ENCODE measurements around the gene ZNF764. TPM values are rescaled to one million over a fixed set of nuclear protein-coding genes. Genes with fewer than 3 reads are reported as not detected.
A peak's percentile ranks its signal among the peaks of the same experiment; 100 is the strongest.

The ZNF764 gene
- total and polyA plus RNA-seq, 9 of the 15 experiments (the other 6 are each of a cell fraction or from before 2014, with no cell fraction given): 0.69 to 10.1 (median 4.1) TPM

GRCh38 chr16:30535777-30536190 is 22.4 kb downstream of the ZNF764 start (continued):
- TF ChIP-seq, protein P1, sequence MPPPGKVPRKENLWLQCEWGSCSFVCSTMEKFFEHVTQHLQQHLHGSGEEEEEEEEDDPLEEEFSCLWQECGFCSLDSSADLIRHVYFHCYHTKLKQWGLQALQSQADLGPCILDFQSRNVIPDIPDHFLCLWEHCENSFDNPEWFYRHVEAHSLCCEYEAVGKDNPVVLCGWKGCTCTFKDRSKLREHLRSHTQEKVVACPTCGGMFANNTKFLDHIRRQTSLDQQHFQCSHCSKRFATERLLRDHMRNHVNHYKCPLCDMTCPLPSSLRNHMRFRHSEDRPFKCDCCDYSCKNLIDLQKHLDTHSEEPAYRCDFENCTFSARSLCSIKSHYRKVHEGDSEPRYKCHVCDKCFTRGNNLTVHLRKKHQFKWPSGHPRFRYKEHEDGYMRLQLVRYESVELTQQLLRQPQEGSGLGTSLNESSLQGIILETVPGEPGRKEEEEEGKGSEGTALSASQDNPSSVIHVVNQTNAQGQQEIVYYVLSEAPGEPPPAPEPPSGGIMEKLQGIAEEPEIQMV (tag; conservative IDR thresholded peaks at IDR 0.05; ENCODE audit: low read depth): no peak
- TF ChIP-seq E2F8 (IDR thresholded peaks at IDR 0.05; ENCODE audit: low read depth, partially characterized antibody) (no peak), NUFIP1 (IDR thresholded peaks at IDR 0.05; ENCODE audit: partially characterized antibody) (peak; percentile 55), ZNF274 (IDR thresholded peaks at IDR 0.05; ENCODE audit: borderline replicate concordance, low read depth, low read length) (no peak), EWSR1 (IDR thresholded peaks at IDR 0.05; ENCODE audit: borderline replicate concordance, low read depth, partially characterized antibody) (no peak), NELFE (IDR thresholded peaks at IDR 0.05; ENCODE audit: insufficient read depth, insufficient read length) (no peak), NFIC (IDR thresholded peaks at IDR 0.05) (no peak), MTA1 (IDR thresholded peaks at IDR 0.05; ENCODE audit: borderline replicate concordance) (0 out of 2 replicates have a peak, but pooled peaks have one; percentile 10), MNT (conservative IDR thresholded peaks at IDR 0.05) (peak; percentile 72 to 79; a peak in 3 of 4 replicates), KLF13 (tag; IDR thresholded peaks at IDR 0.05; ENCODE audit: borderline replicate concordance, low read depth) (no peak)
- TF ChIP-seq, protein P2, sequence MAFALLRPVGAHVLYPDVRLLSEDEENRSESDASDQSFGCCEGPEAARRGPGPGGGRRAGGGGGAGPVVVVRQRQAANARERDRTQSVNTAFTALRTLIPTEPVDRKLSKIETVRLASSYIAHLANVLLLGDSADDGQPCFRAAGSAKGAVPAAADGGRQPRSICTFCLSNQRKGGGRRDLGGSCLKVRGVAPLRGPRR (CRISPR knock-in tag; IDR thresholded peaks at IDR 0.05): no peak
- TF ChIP-seq, protein P3, sequence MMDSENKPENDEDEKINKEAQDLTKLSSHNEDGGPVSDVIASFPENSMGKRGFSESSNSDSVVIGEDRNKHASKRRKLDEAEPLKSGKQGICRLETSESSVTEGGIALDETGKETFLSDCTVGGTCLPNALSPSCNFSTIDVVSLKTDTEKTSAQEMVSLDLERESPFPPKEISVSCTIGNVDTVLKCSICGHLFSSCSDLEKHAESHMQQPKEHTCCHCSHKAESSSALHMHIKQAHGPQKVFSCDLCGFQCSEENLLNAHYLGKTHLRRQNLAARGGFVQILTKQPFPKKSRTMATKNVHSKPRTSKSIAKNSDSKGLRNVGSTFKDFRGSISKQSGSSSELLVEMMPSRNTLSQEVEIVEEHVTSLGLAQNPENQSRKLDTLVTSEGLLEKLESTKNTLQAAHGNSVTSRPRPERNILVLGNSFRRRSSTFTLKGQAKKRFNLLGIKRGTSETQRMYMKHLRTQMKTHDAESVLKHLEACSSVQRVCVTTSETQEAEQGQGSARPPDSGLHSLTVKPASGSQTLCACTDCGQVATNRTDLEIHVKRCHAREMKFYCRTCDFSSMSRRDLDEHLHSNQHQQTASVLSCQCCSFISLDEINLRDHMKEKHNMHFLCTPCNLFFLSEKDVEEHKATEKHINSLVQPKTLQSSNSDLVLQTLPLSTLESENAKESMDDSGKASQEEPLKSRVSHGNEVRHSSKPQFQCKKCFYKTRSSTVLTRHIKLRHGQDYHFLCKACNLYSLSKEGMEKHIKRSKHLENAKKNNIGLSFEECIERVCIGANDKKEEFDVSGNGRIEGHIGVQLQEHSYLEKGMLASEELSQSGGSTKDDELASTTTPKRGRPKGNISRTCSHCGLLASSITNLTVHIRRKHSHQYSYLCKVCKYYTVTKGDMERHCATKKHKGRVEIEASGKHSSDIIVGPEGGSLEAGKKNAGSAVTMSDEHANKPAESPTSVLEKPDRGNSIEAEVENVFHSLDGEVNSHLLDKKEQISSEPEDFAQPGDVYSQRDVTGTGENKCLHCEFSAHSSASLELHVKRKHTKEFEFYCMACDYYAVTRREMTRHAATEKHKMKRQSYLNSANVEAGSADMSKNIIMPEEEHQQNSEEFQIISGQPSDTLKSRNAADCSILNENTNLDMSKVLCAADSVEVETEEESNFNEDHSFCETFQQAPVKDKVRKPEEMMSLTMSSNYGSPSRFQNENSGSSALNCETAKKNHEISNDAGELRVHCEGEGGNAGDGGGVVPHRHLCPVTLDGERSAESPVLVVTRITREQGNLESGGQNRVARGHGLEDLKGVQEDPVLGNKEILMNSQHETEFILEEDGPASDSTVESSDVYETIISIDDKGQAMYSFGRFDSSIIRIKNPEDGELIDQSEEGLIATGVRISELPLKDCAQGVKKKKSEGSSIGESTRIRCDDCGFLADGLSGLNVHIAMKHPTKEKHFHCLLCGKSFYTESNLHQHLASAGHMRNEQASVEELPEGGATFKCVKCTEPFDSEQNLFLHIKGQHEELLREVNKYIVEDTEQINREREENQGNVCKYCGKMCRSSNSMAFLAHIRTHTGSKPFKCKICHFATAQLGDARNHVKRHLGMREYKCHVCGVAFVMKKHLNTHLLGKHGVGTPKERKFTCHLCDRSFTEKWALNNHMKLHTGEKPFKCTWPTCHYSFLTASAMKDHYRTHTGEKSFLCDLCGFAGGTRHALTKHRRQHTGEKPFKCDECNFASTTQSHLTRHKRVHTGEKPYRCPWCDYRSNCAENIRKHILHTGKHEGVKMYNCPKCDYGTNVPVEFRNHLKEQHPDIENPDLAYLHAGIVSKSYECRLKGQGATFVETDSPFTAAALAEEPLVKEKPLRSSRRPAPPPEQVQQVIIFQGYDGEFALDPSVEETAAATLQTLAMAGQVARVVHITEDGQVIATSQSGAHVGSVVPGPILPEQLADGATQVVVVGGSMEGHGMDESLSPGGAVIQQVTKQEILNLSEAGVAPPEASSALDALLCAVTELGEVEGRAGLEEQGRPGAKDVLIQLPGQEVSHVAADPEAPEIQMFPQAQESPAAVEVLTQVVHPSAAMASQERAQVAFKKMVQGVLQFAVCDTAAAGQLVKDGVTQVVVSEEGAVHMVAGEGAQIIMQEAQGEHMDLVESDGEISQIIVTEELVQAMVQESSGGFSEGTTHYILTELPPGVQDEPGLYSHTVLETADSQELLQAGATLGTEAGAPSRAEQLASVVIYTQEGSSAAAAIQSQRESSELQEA (IDR thresholded peaks at IDR 0.05; ENCODE audit: low read depth): no peak

Data from K562 (cell line).